ENCODE results near the gene CKB.

DNA sequence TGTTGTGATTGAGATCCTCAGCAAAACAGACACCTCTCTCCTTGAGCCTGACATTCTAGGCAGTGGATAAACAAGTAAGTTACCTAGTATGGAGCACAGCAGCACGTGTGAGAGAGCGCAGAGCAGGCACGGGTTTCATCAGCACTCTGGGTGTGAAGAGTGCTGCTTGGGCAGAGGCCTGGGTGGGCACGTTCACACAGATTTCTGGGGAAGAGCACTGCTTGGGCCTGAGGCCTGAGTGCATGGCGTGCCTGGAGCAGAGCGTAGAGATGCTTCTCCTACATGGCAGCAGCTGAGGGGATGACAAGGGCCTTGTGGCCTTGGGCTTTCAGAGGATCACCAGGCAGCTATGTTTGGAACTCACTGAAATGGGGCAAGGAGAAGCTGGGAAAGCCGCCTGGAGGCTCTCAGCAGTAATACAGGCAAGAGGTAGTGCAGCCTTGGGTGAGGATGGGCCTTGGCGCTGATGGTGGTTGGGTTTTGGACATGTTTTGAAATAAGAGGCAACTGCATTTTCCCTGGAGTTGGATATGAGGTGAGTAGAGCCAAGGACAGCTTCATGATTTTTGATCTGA, 17.6 kb downstream of the CKB start:
- TF ChIP-seq, protein P1, sequence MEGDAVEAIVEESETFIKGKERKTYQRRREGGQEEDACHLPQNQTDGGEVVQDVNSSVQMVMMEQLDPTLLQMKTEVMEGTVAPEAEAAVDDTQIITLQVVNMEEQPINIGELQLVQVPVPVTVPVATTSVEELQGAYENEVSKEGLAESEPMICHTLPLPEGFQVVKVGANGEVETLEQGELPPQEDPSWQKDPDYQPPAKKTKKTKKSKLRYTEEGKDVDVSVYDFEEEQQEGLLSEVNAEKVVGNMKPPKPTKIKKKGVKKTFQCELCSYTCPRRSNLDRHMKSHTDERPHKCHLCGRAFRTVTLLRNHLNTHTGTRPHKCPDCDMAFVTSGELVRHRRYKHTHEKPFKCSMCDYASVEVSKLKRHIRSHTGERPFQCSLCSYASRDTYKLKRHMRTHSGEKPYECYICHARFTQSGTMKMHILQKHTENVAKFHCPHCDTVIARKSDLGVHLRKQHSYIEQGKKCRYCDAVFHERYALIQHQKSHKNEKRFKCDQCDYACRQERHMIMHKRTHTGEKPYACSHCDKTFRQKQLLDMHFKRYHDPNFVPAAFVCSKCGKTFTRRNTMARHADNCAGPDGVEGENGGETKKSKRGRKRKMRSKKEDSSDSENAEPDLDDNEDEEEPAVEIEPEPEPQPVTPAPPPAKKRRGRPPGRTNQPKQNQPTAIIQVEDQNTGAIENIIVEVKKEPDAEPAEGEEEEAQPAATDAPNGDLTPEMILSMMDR (IDR thresholded peaks at IDR 0.05), result no peak
- TF ChIP-seq EP300 (IDR thresholded peaks at IDR 0.05), result no peak
- no peak for TF ChIP-seq POLR2A (IDR thresholded peaks at IDR 0.05)
- no peak for TF ChIP-seq POLR2AphosphoS5 (IDR thresholded peaks at IDR 0.05)
